ENCODE results near the gene SAMD7. TPM values are rescaled to one million over a fixed set of nuclear protein-coding genes. Genes with fewer than 3 reads are reported as not detected.

SAMD7 gene
- total RNA-seq, 3 donors from 2014 or later (not counting 1 experiment from before 2014, with no cell fraction given), result not detected

GRCh38 chr3:169879845-169880575, 31.4 kb upstream of the SAMD7 start:
- Mint-ChIP-seq H3K4me3 (no peak overlapping the region), H3K27ac (no peak overlapping the region), H3K36me3 (no peaks in the 10 kb centered on the region), H3K9me3 (no peaks in the 10 kb centered on the region), H3K4me1 (no peaks in the 10 kb centered on the region), H3K27me3 (ENCODE audit: low read depth in 2 of 2) (peaks cover 2 to 16% of the 10 kb centered on the region in 2 donors)
- Histone ChIP-seq H3K4me1 (ENCODE audit: control insufficient read depth, insufficient read depth, low read length) (no peaks in the 10 kb centered on the region), H3K27ac (ENCODE audit: low read length) (no peak overlapping the region), H3K36me3 (ENCODE audit: control insufficient read depth, insufficient read depth, low read length) (no peaks in the 10 kb centered on the region), H3K27me3 (ENCODE audit: control insufficient read depth, insufficient read depth, low read length) (no peaks in the 10 kb centered on the region), H3K9me3 (ENCODE audit: control insufficient read depth, insufficient read depth, low read length) (no peaks in the 10 kb centered on the region), H3K4me3 (ENCODE audit: low read length) (no peak overlapping the region)
- ATAC-seq, result no peak
- DNase-seq, result no peak
- intact Hi-C loops (cut with micrococcal nuclease), result no loop called here
- TF ChIP-seq, protein P1, sequence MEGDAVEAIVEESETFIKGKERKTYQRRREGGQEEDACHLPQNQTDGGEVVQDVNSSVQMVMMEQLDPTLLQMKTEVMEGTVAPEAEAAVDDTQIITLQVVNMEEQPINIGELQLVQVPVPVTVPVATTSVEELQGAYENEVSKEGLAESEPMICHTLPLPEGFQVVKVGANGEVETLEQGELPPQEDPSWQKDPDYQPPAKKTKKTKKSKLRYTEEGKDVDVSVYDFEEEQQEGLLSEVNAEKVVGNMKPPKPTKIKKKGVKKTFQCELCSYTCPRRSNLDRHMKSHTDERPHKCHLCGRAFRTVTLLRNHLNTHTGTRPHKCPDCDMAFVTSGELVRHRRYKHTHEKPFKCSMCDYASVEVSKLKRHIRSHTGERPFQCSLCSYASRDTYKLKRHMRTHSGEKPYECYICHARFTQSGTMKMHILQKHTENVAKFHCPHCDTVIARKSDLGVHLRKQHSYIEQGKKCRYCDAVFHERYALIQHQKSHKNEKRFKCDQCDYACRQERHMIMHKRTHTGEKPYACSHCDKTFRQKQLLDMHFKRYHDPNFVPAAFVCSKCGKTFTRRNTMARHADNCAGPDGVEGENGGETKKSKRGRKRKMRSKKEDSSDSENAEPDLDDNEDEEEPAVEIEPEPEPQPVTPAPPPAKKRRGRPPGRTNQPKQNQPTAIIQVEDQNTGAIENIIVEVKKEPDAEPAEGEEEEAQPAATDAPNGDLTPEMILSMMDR (IDR thresholded peaks at IDR 0.05), result no peak
- WGBS (ENCODE audit: insufficient coverage), result 94% methylated on average over 3 of the region's 3 CpGs

DNA sequence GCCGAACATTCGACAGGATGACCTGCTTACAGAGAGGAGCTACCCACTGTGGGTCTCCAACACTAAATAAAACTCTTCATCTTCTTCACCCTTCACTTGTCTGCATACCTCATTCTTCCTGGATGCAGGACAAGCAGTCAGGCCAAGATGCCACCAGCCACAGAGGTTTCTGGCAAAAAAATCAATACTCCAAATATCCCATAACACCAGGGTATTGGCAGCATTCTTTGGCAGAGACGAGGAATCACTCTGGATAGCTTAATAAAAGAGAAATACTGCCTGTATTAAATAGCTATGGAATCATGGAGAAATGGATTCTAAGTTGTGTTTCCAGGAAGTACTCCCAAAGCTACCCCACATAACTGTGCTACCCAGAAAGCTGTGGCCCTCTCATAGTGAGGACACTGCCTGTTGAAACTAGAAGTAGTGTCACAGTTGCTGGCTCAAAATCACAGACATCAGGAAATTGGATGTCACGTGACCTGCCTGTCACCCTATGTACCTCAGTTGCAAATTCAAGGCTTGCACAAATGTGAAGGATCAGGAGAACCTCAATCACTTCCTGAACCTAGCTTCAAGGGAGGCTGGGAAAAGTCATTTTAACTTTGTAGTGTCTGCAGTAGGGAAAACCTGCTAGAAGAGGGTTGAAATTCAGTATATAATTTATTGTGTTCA, 30.7 kb upstream of the SAMD7 start:
- H3K36me3 Mint-ChIP-seq, result no peaks in the 10 kb centered on the region
- no peak overlapping the region for H3K4me3 Mint-ChIP-seq
- peaks cover 2 to 13% of the 10 kb centered on the region in 2 donors for H3K27me3 Mint-ChIP-seq (ENCODE audit: low read depth in 2 of 2)
- Histone ChIP-seq H3K4me1 (ENCODE audit: control insufficient read depth, insufficient read depth, low read length) (no peaks in the 10 kb centered on the region), H3K9me3 (ENCODE audit: control insufficient read depth, insufficient read depth, low read length) (no peaks in the 10 kb centered on the region), H3K4me3 (ENCODE audit: low read length) (no peak overlapping the region), H3K36me3 (ENCODE audit: control insufficient read depth, insufficient read depth, low read length) (no peaks in the 10 kb centered on the region), H3K27ac (ENCODE audit: low read length) (no peak overlapping the region), H3K27me3 (ENCODE audit: control insufficient read depth, insufficient read depth, low read length) (no peaks in the 10 kb centered on the region)
- DNase-seq, result no peak
- H3K9me3 Mint-ChIP-seq, result no peaks in the 10 kb centered on the region
- no peaks in the 10 kb centered on the region for H3K4me1 Mint-ChIP-seq
- no peak for ATAC-seq
- intact Hi-C loops (cut with micrococcal nuclease), result no loop called here
- WGBS (ENCODE audit: insufficient coverage), result 86% methylated on average over 3 of the region's 4 CpGs
- TF ChIP-seq, protein P1 (IDR thresholded peaks at IDR 0.05), result no peak
- H3K27ac Mint-ChIP-seq, result no peak overlapping the region

GRCh38 chr3:169886671-169887070, 24.7 kb upstream of the SAMD7 start:
- Mint-ChIP-seq H3K9me3 (no peaks in the 10 kb centered on the region), H3K27me3 (ENCODE audit: low read depth in 2 of 2) (peaks cover 2 to 11% of the 10 kb centered on the region in 2 donors), H3K4me1 (no peaks in the 10 kb centered on the region), H3K4me3 (no peak overlapping the region), H3K36me3 (no peaks in the 10 kb centered on the region), H3K27ac (no peak overlapping the region)
- no peaks in the 10 kb centered on the region for H3K4me1 ChIP-seq (ENCODE audit: control insufficient read depth, insufficient read depth, low read length)
- TF ChIP-seq, protein P1 (IDR thresholded peaks at IDR 0.05), result no peak
- ATAC-seq, result no peak
- no peaks in the 10 kb centered on the region for H3K36me3 ChIP-seq (ENCODE audit: control insufficient read depth, insufficient read depth, low read length)
- H3K27ac ChIP-seq (ENCODE audit: low read length), result no peak overlapping the region
- no peak for DNase-seq
- intact Hi-C loops (cut with micrococcal nuclease), result no loop called here
- H3K9me3 ChIP-seq (ENCODE audit: control insufficient read depth, insufficient read depth, low read length), result no peaks in the 10 kb centered on the region
- WGBS (ENCODE audit: insufficient coverage), result 90% methylated on average over 5 of the region's 5 CpGs
- no peaks in the 10 kb centered on the region for H3K27me3 ChIP-seq (ENCODE audit: control insufficient read depth, insufficient read depth, low read length)
- no peak overlapping the region for H3K4me3 ChIP-seq (ENCODE audit: low read length)
